CD4-positive, alpha-beta T cell treated with Interleukin-17A for 4 hours (primary cell): ENCODE results near the gene ZNF3.
A peak's percentile ranks its signal among the peaks of the same experiment; 100 is the strongest.
"Not testable (repeated sequence)": the region's sequence is repeated elsewhere in the genome, so short reads cannot be mapped to it uniquely, and the experiment has no call there.

ENCODE experiments used
- DNase-seq: peaks from one replicate; pipeline ENCODE4 v3.0.0-alpha.2; 2020; ENCODE audit warnings: mixed read lengths

Gene ZNF3

GRCh38 chr7:100081535-100082102, at the start of gene ZNF3:
Gene ZNF3 (minus strand): TSS chr7:100081723. CDS start chr7:100077357, 4,366 bp downstream.
- peak; percentile 96 for DNase-seq

- DNase-seq, result peak; percentile 92
These were observed 49.3 kb upstream of the ZNF3 start for GRCh38 chr7:100130608-100131453.

- not testable (repeated sequence) for DNase-seq
These were observed 48.7 kb upstream of the ZNF3 start for GRCh38 chr7:100130220-100130607.

- DNase-seq, result no peak
These were observed 47.1 kb upstream of the ZNF3 start for GRCh38 chr7:100128637-100128963.

GRCh38 chr7:100127866-100128636, 46.5 kb upstream of the ZNF3 start:
- DNase-seq, result peak; percentile 45

GRCh38 chr7:100126931-100127865, 45.7 kb upstream of the ZNF3 start, which contains the start of gene MBLAC1:
Gene MBLAC1 (plus strand): TSS chr7:100126967. CDS start chr7:100127396, 429 bp downstream.
- DNase-seq, result peak; percentile 94

- no peak for DNase-seq
These were observed 44.9 kb upstream of the ZNF3 start for GRCh38 chr7:100126239-100126930.

- DNase-seq, result no peak
These were observed 43.0 kb upstream of the ZNF3 start for GRCh38 chr7:100124301-100125230.

- no peak for DNase-seq
These were observed 41.0 kb upstream of the ZNF3 start for GRCh38 chr7:100122568-100122967.

GRCh38 chr7:100122067-100122466, 40.5 kb upstream of the ZNF3 start:
- DNase-seq, result no peak

- no peak for DNase-seq
These were observed 39.2 kb upstream of the ZNF3 start for GRCh38 chr7:100120733-100121036.

- DNase-seq, result peak; percentile 81
These were observed 38.6 kb upstream of the ZNF3 start for GRCh38 chr7:100119970-100120732.

GRCh38 chr7:100119072-100119969, 37.8 kb upstream of the ZNF3 start, which contains the start of the genes CNPY4 and TAF6:
Gene CNPY4 (plus strand): TSS chr7:100119634. CDS start chr7:100119745, 111 bp downstream.
Gene TAF6 (minus strand): TSS chr7:100119358. CDS start chr7:100114209, 5,149 bp downstream.
- peak; percentile 98 for DNase-seq

GRCh38 chr7:100118388-100119071, 37.0 kb upstream of the ZNF3 start:
- no peak for DNase-seq

- no peak for DNase-seq
These were observed 33.5 kb upstream of the ZNF3 start for GRCh38 chr7:100115026-100115425.

- DNase-seq, result no peak
These were observed 30.4 kb upstream of the ZNF3 start for GRCh38 chr7:100111914-100112313.

- DNase-seq, result no peak
These were observed 29.6 kb upstream of the ZNF3 start for GRCh38 chr7:100111156-100111555.

GRCh38 chr7:100109521-100110163, 28.1 kb upstream of the ZNF3 start:
- no peak for DNase-seq
